Measurements from ENCODE around the gene GUCA1A. TPM values are rescaled to one million over a fixed set of nuclear protein-coding genes. Genes with fewer than 3 reads are reported as not detected.

The GUCA1A gene
- total RNA-seq, 2 experiments from 2014 or later, result 0.20 TPM; not detected in 1

GRCh38 chr6:42153921-42154320 is 19.2 kb upstream of the GUCA1A start:
- CTCF ChIA-PET, result interaction anchor here (1.1 kb wide), 1 partner anchor 22 kb away, joined by 3 read pairs; no protein-coding TSS in a partner anchor
- POLR2A ChIA-PET, result no interaction called here
- intact Hi-C loops (cut with micrococcal nuclease), result no loop called here
- no peaks in the 10 kb centered on the region for H3K4me1 Mint-ChIP-seq (ENCODE audit: low read depth)
- ATAC-seq (no peak), DNase-seq (no peak)
- no peaks in the 10 kb centered on the region for H3K36me3 Mint-ChIP-seq (ENCODE audit: low read depth)
- H3K27me3 Mint-ChIP-seq, result no peaks in the 10 kb centered on the region
- no peaks in the 10 kb centered on the region for H3K9me3 Mint-ChIP-seq
- H3K27ac Mint-ChIP-seq, result no peak overlapping the region
- TF ChIP-seq CTCF (IDR thresholded peaks at IDR 0.05), result no peak
- no peak overlapping the region for H3K4me3 Mint-ChIP-seq

DNA sequence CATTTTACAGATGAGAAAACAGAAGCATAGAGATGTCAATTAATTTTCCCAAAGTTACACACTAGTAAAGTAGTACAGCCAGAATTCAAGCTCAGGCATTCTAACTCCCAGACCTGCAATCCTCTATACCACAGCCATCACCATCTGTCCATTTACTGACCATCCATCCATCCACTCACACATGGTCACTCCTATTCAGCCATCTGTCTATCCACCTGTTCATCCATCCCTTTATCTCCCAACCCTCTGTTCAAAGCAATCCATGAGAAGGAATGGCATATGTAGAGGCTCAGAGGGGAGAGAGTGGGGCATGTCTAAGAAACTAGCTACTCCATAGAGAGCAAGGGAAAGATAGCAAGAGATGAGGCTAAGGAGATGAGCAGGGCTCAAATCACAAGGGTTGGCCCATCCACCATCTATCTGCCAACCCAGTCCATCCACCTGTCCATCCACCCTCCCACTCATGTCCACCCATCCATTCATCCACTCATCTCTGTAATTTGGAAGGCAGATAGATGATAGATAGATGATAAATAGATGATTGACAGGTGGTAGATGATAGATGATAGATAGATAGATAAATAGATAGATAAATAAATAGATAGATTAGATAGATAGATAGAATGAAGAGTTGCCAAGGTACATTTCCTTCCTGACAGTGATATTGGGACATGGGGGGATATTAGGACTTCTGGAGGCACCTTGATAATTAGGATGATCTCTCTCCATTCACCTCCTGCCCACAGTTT is 18.5 kb upstream of the GUCA1A start:
- intact Hi-C loops (cut with micrococcal nuclease), result no loop called here
- ChIA-PET CTCF (interaction anchor here (1.1 kb wide), 1 partner anchor 21 kb away, joined by 3 read pairs; no protein-coding TSS in a partner anchor), POLR2A (no interaction called here)
- no peak for DNase-seq
- H3K4me1 Mint-ChIP-seq (ENCODE audit: low read depth), result no peaks in the 10 kb centered on the region
- H3K36me3 Mint-ChIP-seq (ENCODE audit: low read depth), result no peaks in the 10 kb centered on the region
- no peaks in the 10 kb centered on the region for H3K27me3 Mint-ChIP-seq
- H3K27ac Mint-ChIP-seq, result no peak overlapping the region
- H3K9me3 Mint-ChIP-seq, result no peaks in the 10 kb centered on the region
- H3K4me3 Mint-ChIP-seq, result no peak overlapping the region
- TF ChIP-seq CTCF (IDR thresholded peaks at IDR 0.05), result no peak
- no peak for ATAC-seq

- Mint-ChIP-seq H3K4me1 (ENCODE audit: low read depth) (no peaks in the 10 kb centered on the region), H3K27ac (no peak overlapping the region), H3K36me3 (ENCODE audit: low read depth) (no peaks in the 10 kb centered on the region), H3K27me3 (no peaks in the 10 kb centered on the region), H3K4me3 (no peak overlapping the region), H3K9me3 (no peaks in the 10 kb centered on the region)
- TF ChIP-seq CTCF (IDR thresholded peaks at IDR 0.05), result no peak
- DNase-seq (no peak), ATAC-seq (no peak)
- CTCF ChIA-PET, result interaction anchor here (0.7 to 2.5 kb wide), 5 partner anchors 10 to 71 kb away, joined by 3 to 8 read pairs (median 4); no protein-coding TSS in a partner anchor
- POLR2A ChIA-PET, result no interaction called here
- intact Hi-C loops (cut with micrococcal nuclease), result no loop called here
Measured at GRCh38 chr6:42155293-42155692, 17.9 kb upstream of the GUCA1A start.

DNA sequence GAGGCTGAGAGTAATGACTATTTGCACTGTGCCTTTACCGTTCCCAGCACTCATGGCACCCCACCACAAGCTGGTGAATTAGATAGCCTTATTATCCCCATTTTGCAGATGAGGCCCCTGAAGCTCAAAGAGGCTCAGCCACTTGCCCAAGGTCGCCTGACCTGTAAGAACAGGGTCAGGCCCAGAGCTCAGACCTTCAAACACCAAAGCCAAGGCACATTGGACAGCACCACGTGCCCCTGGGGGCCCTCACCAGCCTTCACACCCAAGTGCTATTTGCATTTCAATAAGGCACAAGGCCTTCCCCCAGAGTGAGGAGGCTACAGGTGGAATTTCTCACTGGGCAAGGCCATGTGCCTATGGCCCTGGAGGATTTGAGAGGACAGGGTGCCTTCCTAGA is 16.5 kb upstream of the GUCA1A start:
- Mint-ChIP-seq H3K27ac (no peak overlapping the region), H3K36me3 (ENCODE audit: low read depth) (no peaks in the 10 kb centered on the region), H3K27me3 (peaks cover 1% of the 10 kb centered on the region), H3K4me1 (ENCODE audit: low read depth) (no peaks in the 10 kb centered on the region), H3K4me3 (no peak overlapping the region), H3K9me3 (no peaks in the 10 kb centered on the region)
- ChIA-PET CTCF (interaction anchor here (0.7 to 2.5 kb wide), 4 partner anchors 9 to 94 kb away, joined by 3 to 8 read pairs (median 4); no protein-coding TSS in a partner anchor), POLR2A (no interaction called here)
- DNase-seq (no peak), ATAC-seq (no peak)
- no peak for TF ChIP-seq CTCF (IDR thresholded peaks at IDR 0.05)
- intact Hi-C loops (cut with micrococcal nuclease), result no loop called here

- Mint-ChIP-seq H3K4me3 (no peak overlapping the region), H3K27me3 (peaks cover 1% of the 10 kb centered on the region), H3K9me3 (no peaks in the 10 kb centered on the region), H3K36me3 (ENCODE audit: low read depth) (no peaks in the 10 kb centered on the region), H3K27ac (no peak overlapping the region), H3K4me1 (ENCODE audit: low read depth) (no peaks in the 10 kb centered on the region)
- ChIA-PET CTCF (interaction anchor here (1.9 kb wide), 1 partner anchor 54 kb away, joined by 7 read pairs; no protein-coding TSS in a partner anchor), POLR2A (no interaction called here)
- intact Hi-C loops (cut with micrococcal nuclease), result no loop called here
- TF ChIP-seq CTCF (IDR thresholded peaks at IDR 0.05), result no peak
- ATAC-seq (no peak), DNase-seq (no peak)
Measured at GRCh38 chr6:42158011-42158410, 15.2 kb upstream of the GUCA1A start.

Measured in activated CD8-positive, alpha-beta T cell treated with anti-CD3 and anti-CD28 coated beads for 36 hours (primary cell).